Lung (tissue), 12 donors: ENCODE measurements around the gene OSGIN1. TPM values are rescaled to one million over a fixed set of nuclear protein-coding genes. Genes with fewer than 3 reads are reported as not detected.

Experiments used
- ATAC-seq: fragments of 200-7000 bp; cut with Tn5 transposase; one replicate; pipeline ENCODE4 v1.9.1; 2020; ENCODE audit warnings: moderate number of reproducible peaks; ENCODE audit not compliant: insufficient read depth, low FRiP score
- DNase-seq, 3 donors: peaks; one replicate each; pipeline ENCODE4 v3.0.0-alpha.2; 2013 to 2017
- H3K27ac ChIP-seq, 2 donors: one replicate each; pipeline ENCODE4 v1.5.1; 2013; ENCODE audit warnings: mild to moderate bottlenecking in 2 of 2, moderate library complexity in 2 of 2, control low read depth in 1 of 2, inconsistent platforms in 1 of 2, low read depth in 1 of 2, low read length in 1 of 2
- H3K27me3 ChIP-seq, 3 donors: one replicate each; pipeline ENCODE4 v1.5.1; 2013; ENCODE audit warnings: low read length in 2 of 3; ENCODE audit not compliant: control insufficient read depth in 3 of 3, insufficient read depth in 3 of 3
- H3K36me3 ChIP-seq, 4 donors: one replicate each; pipeline ENCODE4 v1.5.1; 2013; ENCODE audit warnings: low read length in 4 of 4, mild to moderate bottlenecking in 1 of 4, moderate library complexity in 1 of 4; ENCODE audit not compliant: control insufficient read depth in 4 of 4, insufficient read depth in 4 of 4
- H3K4me1 ChIP-seq, 5 donors: one replicate each; pipeline ENCODE4 v1.5.1; 2013; ENCODE audit warnings: low read length in 5 of 5, mild to moderate bottlenecking in 2 of 5, moderate library complexity in 1 of 5; ENCODE audit not compliant: control insufficient read depth in 5 of 5, insufficient read depth in 5 of 5
- H3K4me3 ChIP-seq: one replicate; pipeline ENCODE4 v1.5.1; 2013; ENCODE audit warnings: mild to moderate bottlenecking, control low read depth, moderate library complexity
- H3K9ac ChIP-seq, 2 donors: one replicate each; pipeline ENCODE4 v1.5.1; 2013; ENCODE audit warnings: low read length in 2 of 2, control low read depth in 1 of 2; ENCODE audit not compliant: insufficient read depth in 1 of 2
- H3K9me3 ChIP-seq, 4 donors: one replicate each; pipeline ENCODE4 v1.5.1; 2013; ENCODE audit warnings: low read length in 3 of 4, mild to moderate bottlenecking in 1 of 4, moderate library complexity in 1 of 4; ENCODE audit not compliant: control insufficient read depth in 4 of 4, insufficient read depth in 3 of 4
- CTCF ChIP-seq: IDR thresholded peaks from 2 replicates; pipeline ENCODE4 v1.5.1; 2012; ENCODE audit warnings: mild to moderate bottlenecking; ENCODE audit errors: control extremely low read depth, extremely low read depth
- WGBS, 2 donors: extraction: QIAGEN DNeasy Blood & Tissue Kit; methylation state at CpG; one replicate each; pipeline ENCODE4 v1.1.7; 2013; 5-methylcytosine and 5-hydroxymethylcytosine counted together
- polyA plus RNA-seq, 2 donors: library from polyadenylated mRNA; stranded (reverse); fragments of 200-250 nt; gene quantifications; one replicate each; pipeline ENCODE4 v1.2.1, GENCODE V29; 2013
- total RNA-seq, 2 donors: library from RNA; depleted of rRNA in 1 of 2; stranded (reverse); fragments of >200 nt in 1 of 2; gene quantifications; one replicate each; pipeline ENCODE4 v1.2.1, GENCODE V29; 2014 to 2021
- donor health status: control.
- donor health status: control.
- donor health status: Bipolar disorder and iron deficiency.
- donor health status: healthy.
- donor health status: DM: yes; HTN: yes; CAD: no.

Gene OSGIN1
- total and polyA plus RNA-seq, 4 donors = 1.5 to 17.9 (median 13.8) TPM

- H3K9me3 ChIP-seq = no peaks in the 10 kb centered on the region
- WGBS, 2 donors = 93 to 94% methylated on average over 36 of the region's 36 CpGs
- no peak overlapping the region for H3K27ac ChIP-seq
- ATAC-seq (no peak), DNase-seq (no peak)
- H3K27me3 ChIP-seq = peaks cover 0 to 15% (median 7%) of the 10 kb centered on the region in 3 donors
- TF ChIP-seq CTCF = no peak
- H3K4me3 ChIP-seq = no peak overlapping the region
- H3K36me3 ChIP-seq = peaks cover 0 to 21% (median 0%) of the 10 kb centered on the region in 4 donors
- H3K9ac ChIP-seq = no peak overlapping the region
- H3K4me1 ChIP-seq = no peaks in the 10 kb centered on the region
Observed at GRCh38 chr16:83965444-83966152, 12.6 kb downstream of the OSGIN1 start.

- ATAC-seq = no peak
- no peak for TF ChIP-seq CTCF
- H3K9me3 ChIP-seq = no peaks in the 10 kb centered on the region
- no peak overlapping the region for H3K9ac ChIP-seq
- H3K27ac ChIP-seq = no peak overlapping the region
- no peak overlapping the region for H3K4me3 ChIP-seq
- DNase-seq = no peak
- H3K36me3 ChIP-seq = peaks cover 0 to 18% (median 0%) of the 10 kb centered on the region in 4 donors
- peaks cover 0 to 15% (median 7%) of the 10 kb centered on the region in 3 donors for H3K27me3 ChIP-seq
- H3K4me1 ChIP-seq = no peaks in the 10 kb centered on the region
- 96 to 97% methylated on average over 12 to 13 of the region's 13 CpGs for WGBS, 2 donors
Observed at GRCh38 chr16:83966153-83966696, 13.2 kb downstream of the OSGIN1 start.

GRCh38 chr16:83967091-83967490 is 14.1 kb downstream of the OSGIN1 start:
- H3K4me1 ChIP-seq = no peaks in the 10 kb centered on the region
- H3K36me3 ChIP-seq = peaks cover 0 to 18% (median 0%) of the 10 kb centered on the region in 4 donors
- no peak overlapping the region for H3K4me3 ChIP-seq
- no peak overlapping the region for H3K27ac ChIP-seq
- H3K27me3 ChIP-seq = peaks cover 0 to 15% (median 7%) of the 10 kb centered on the region in 3 donors
- ATAC-seq (no peak), DNase-seq (no peak)
- no peak overlapping the region for H3K9ac ChIP-seq
- WGBS, 2 donors = 74 to 82% methylated on average over 2 of the region's 2 CpGs
- no peak for TF ChIP-seq CTCF
- H3K9me3 ChIP-seq = no peaks in the 10 kb centered on the region
